HG03432 (cell line): ENCODE data around the gene PICK1.
"Not testable (repeated sequence)": the region's sequence is repeated elsewhere in the genome, so short reads cannot be mapped to it uniquely, and the experiment has no call there.

Experiments
- ATAC-seq: cut with Tn5 transposase; IDR thresholded peaks from one replicate; pipeline ENCODE4 v1.9.1; 2021; ENCODE audit warnings: mild to moderate bottlenecking, moderate library complexity; ENCODE audit not compliant: unreplicated experiment

Gene PICK1

GRCh38 chr22:38030311-38031133 is 26.7 kb upstream of the PICK1 start:
- no peak for ATAC-seq

- ATAC-seq = no peak
Observed at GRCh38 chr22:38031491-38031890, 25.7 kb upstream of the PICK1 start.

GRCh38 chr22:38032681-38033521 is 24.3 kb upstream of the PICK1 start:
- no peak for ATAC-seq

- no peak for ATAC-seq
Observed at GRCh38 chr22:38033522-38034277, 23.5 kb upstream of the PICK1 start.

- no peak for ATAC-seq
Observed at GRCh38 chr22:38034278-38034882, 22.8 kb upstream of the PICK1 start.

GRCh38 chr22:38034884-38035529 is 22.2 kb upstream of the PICK1 start:
- ATAC-seq = no peak

- ATAC-seq = no peak
Observed at GRCh38 chr22:38035530-38035885, 21.7 kb upstream of the PICK1 start.

- ATAC-seq = no peak
Observed at GRCh38 chr22:38036392-38037062, 20.7 kb upstream of the PICK1 start.

GRCh38 chr22:38037367-38038150 is 19.6 kb upstream of the PICK1 start:
- ATAC-seq = not testable (repeated sequence)

- no peak for ATAC-seq
Observed at GRCh38 chr22:38038426-38038825, 18.8 kb upstream of the PICK1 start.

- no peak for ATAC-seq
Observed at GRCh38 chr22:38038890-38039812, 18.1 kb upstream of the PICK1 start.

GRCh38 chr22:38040953-38041759 is 16.0 kb upstream of the PICK1 start:
- no peak for ATAC-seq

GRCh38 chr22:38041760-38042487 is 15.3 kb upstream of the PICK1 start:
- ATAC-seq = no peak

GRCh38 chr22:38042488-38042790 is 14.8 kb upstream of the PICK1 start:
- no peak for ATAC-seq

GRCh38 chr22:38043151-38044039 is 13.8 kb upstream of the PICK1 start:
- no peak for ATAC-seq
